Tibial nerve (tissue), 4 donors: ENCODE data around the gene COPS3. TPM values are rescaled to one million over a fixed set of nuclear protein-coding genes. Genes with fewer than 3 reads are reported as not detected.
A peak's percentile ranks its signal among the peaks of the same experiment; 100 is the strongest.

ENCODE experiments used
- DNase-seq, 2 donors: peaks; one replicate each; pipeline ENCODE4 v3.0.0-alpha.2; 2019; ENCODE audit warnings: low spot score in 2 of 2
- H3K27ac ChIP-seq, 4 donors: fragments of 200-600 bp; sonication (generic) in 3 of 4; one replicate each; pipeline ENCODE4 v1.5.1; 2017 to 2019; ENCODE audit warnings: mild to moderate bottlenecking in 1 of 4
- H3K27me3 ChIP-seq, 2 donors: fragments of 200-600 bp; sonication (generic) in 1 of 2; one replicate each; pipeline versions ENCODE4 v1.5.1 to v1.6.0; 2017 to 2019
- H3K36me3 ChIP-seq, 3 donors: fragments of 200-600 bp; sonication (generic); one replicate each; pipeline ENCODE4 v1.5.1; 2018 to 2019
- H3K4me1 ChIP-seq, 4 donors: fragments of 200-600 bp; sonication (generic) in 3 of 4; one replicate each; pipeline ENCODE4 v1.5.1; 2017 to 2019
- H3K4me3 ChIP-seq, 4 donors: fragments of 200-600 bp; sonication (generic) in 3 of 4; one replicate each; pipeline ENCODE4 v1.5.1; 2017 to 2019; ENCODE audit warnings: mild to moderate bottlenecking in 1 of 4, moderate library complexity in 1 of 4
- H3K9me3 ChIP-seq, 4 donors: fragments of 200-600 bp; sonication (generic) in 3 of 4; one replicate each; pipeline ENCODE4 v1.5.1; 2017 to 2019
- CTCF ChIP-seq, 5 experiments: fragments of 200-600 bp in 3 of 5; fragments of 450-650 bp in 2 of 5; sonication (generic) in 3 of 5; IDR thresholded peaks; one replicate each; pipeline ENCODE4 v1.5.1; 2016 to 2019; ENCODE audit warnings: antibody characterized with exemption in 5 of 5, mild to moderate bottlenecking in 3 of 5, moderate library complexity in 2 of 5
- EP300 ChIP-seq, 2 donors: sonication (generic); formaldehyde crosslinking; IDR thresholded peaks; one replicate each; pipeline ENCODE4 v1.6.1; 2017; ENCODE audit warnings: antibody characterized with exemption in 2 of 2, mild to moderate bottlenecking in 1 of 2
- POLR2A ChIP-seq, 2 donors: fragments of 450-650 bp; IDR thresholded peaks; one replicate each; pipeline ENCODE4 v1.6.1; 2017; ENCODE audit warnings: antibody characterized with exemption in 2 of 2, mild to moderate bottlenecking in 2 of 2, moderate library complexity in 2 of 2
- WGBS, 2 donors: methylation state at CpG; one replicate each; pipeline ENCODE4 v1.1.5; 2018; 5-methylcytosine and 5-hydroxymethylcytosine counted together
- total RNA-seq, 4 donors: library from RNA; depleted of rRNA; stranded (reverse); fragments of >200 nt; gene quantifications; one replicate each; pipeline ENCODE4 v1.1.0, GENCODE V29; 2016

Gene COPS3
- total RNA-seq: 10 to 100 TPM; 15.7 to 58.8 (median 47.6) TPM

GRCh38 chr17:17280613-17281549 lies at the start of gene COPS3:
COPS3 (minus strand) TSS chr17:17281246; CDS start chr17:17281186, 60 bp downstream.
- Histone ChIP-seq H3K27me3 (no peaks in the 10 kb centered on the region), H3K36me3 (peaks cover 0 to 1% (median 0%) of the 10 kb centered on the region in 3 donors), H3K4me3 (peak within 1 kb of the TSS; percentile 89 to 99 (median 95)), H3K4me1 (peaks cover 0 to 44% (median 20%) of the 10 kb centered on the region in 4 donors), H3K9me3 (no peaks in the 10 kb centered on the region), H3K27ac (peak within 1 kb of the TSS; percentile 87 to 98 (median 94))
- WGBS, 2 donors: 0 to 1% methylated on average over 62 to 71 of the region's 80 CpGs
- peak; percentile 96 to 98 for DNase-seq
- peak in 1 of 2 donors; percentile 72 for TF ChIP-seq POLR2A (IDR thresholded peaks at IDR 0.05)
- TF ChIP-seq EP300 (IDR thresholded peaks at IDR 0.05): peak; percentile 56 to 91
- no peak for TF ChIP-seq CTCF (IDR thresholded peaks at IDR 0.05)

GRCh38 chr17:17328251-17328650 lies 47.2 kb upstream of the COPS3 start:
- Histone ChIP-seq H3K4me1 (no peaks in the 10 kb centered on the region), H3K4me3 (no peak overlapping the region), H3K27me3 (no peaks in the 10 kb centered on the region), H3K27ac (no peak overlapping the region), H3K9me3 (no peaks in the 10 kb centered on the region), H3K36me3 (peaks cover 0 to 37% (median 0%) of the 10 kb centered on the region in 3 donors)
- no peak for DNase-seq
- TF ChIP-seq POLR2A (IDR thresholded peaks at IDR 0.05) (no peak), EP300 (IDR thresholded peaks at IDR 0.05) (no peak), CTCF (IDR thresholded peaks at IDR 0.05) (no peak)
- WGBS, 2 donors: 78 to 90% methylated on average over 8 of the region's 8 CpGs

DNA sequence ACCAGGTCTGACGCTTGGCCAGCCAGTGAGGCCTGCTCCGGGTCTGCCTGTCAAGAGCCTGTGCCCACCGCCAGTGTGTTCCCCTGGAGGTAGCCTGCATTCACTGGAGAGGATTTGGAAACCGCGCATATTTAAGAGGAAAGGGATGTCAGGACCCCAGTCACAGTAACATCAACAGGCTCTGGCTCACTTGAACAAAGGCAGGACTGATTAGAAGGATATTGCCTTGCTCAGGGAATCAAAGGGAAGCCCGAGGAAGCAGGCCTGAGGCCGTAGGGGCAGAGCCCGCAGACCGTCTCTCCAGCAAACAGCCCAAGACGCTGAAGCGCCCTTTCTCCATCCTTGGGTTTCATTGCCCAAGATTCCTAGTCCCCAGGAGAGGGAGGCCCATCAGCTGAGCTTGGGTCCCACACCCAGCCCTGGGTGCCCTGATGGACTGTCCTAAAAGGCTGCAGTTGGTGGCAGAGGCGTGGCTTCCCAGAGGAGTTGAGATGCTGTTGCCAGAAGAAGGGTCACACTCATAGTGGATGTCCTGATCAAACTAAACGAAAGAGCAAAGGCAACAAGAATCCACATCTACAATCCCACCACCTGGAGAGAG lies 45.3 kb upstream of the COPS3 start:
- Histone ChIP-seq H3K4me3 (no peak overlapping the region), H3K4me1 (no peaks in the 10 kb centered on the region), H3K27ac (no peak overlapping the region), H3K36me3 (peaks cover 0 to 50% (median 0%) of the 10 kb centered on the region in 3 donors), H3K9me3 (no peaks in the 10 kb centered on the region), H3K27me3 (no peaks in the 10 kb centered on the region)
- no peak for DNase-seq
- TF ChIP-seq POLR2A (IDR thresholded peaks at IDR 0.05): no peak
- TF ChIP-seq EP300 (IDR thresholded peaks at IDR 0.05): no peak
- TF ChIP-seq CTCF (IDR thresholded peaks at IDR 0.05): no peak
- 74 to 76% methylated on average over 12 to 13 of the region's 13 CpGs for WGBS, 2 donors

DNA sequence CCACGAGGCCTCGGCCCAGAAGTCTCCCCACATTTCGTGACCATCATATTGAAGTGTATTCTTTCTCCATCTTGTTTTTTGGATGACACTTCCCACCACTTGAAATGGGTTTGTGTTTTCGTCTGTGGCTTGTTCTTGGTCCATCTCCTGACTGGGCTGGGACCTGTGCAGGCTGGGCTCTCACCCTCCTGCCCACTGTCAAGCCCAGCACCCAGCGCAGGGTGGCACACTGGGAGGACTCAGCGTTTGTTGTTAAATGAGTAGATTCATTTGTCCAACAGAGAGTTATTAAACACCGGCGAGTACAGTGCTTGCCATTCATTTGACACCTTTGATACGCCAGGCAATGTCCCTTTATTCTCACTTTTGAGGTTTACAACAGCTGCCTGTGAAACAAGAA lies 44.8 kb upstream of the COPS3 start:
- no peak overlapping the region for H3K27ac ChIP-seq
- no peak overlapping the region for H3K4me3 ChIP-seq
- no peaks in the 10 kb centered on the region for H3K9me3 ChIP-seq
- no peaks in the 10 kb centered on the region for H3K4me1 ChIP-seq
- peaks cover 0 to 52% (median 0%) of the 10 kb centered on the region in 3 donors for H3K36me3 ChIP-seq
- H3K27me3 ChIP-seq: no peaks in the 10 kb centered on the region
- no peak for DNase-seq
- TF ChIP-seq EP300 (IDR thresholded peaks at IDR 0.05) (no peak), CTCF (IDR thresholded peaks at IDR 0.05) (no peak), POLR2A (IDR thresholded peaks at IDR 0.05) (no peak)
- 86 to 89% methylated on average over 9 of the region's 9 CpGs for WGBS, 2 donors

- Histone ChIP-seq H3K36me3 (peaks cover 0 to 52% (median 0%) of the 10 kb centered on the region in 3 donors), H3K4me1 (no peaks in the 10 kb centered on the region), H3K9me3 (no peaks in the 10 kb centered on the region), H3K4me3 (no peak overlapping the region), H3K27ac (no peak overlapping the region), H3K27me3 (no peaks in the 10 kb centered on the region)
- DNase-seq: no peak
- TF ChIP-seq CTCF (IDR thresholded peaks at IDR 0.05): no peak
- no peak for TF ChIP-seq EP300 (IDR thresholded peaks at IDR 0.05)
- TF ChIP-seq POLR2A (IDR thresholded peaks at IDR 0.05): no peak
- WGBS, 2 donors: 90 to 92% methylated on average over 10 of the region's 10 CpGs
Observed at GRCh38 chr17:17325228-17325627, 44.2 kb upstream of the COPS3 start.
